NCI-H1105 treated with DMSO at 0.1 percent for 48 hours (cell line): ENCODE results near the gene PTPRD.

Experiments
- DNase-seq: peaks from one replicate; lab custom pipeline; 2025; lab: John Stamatoyannopoulos, UW

PTPRD gene

DNA sequence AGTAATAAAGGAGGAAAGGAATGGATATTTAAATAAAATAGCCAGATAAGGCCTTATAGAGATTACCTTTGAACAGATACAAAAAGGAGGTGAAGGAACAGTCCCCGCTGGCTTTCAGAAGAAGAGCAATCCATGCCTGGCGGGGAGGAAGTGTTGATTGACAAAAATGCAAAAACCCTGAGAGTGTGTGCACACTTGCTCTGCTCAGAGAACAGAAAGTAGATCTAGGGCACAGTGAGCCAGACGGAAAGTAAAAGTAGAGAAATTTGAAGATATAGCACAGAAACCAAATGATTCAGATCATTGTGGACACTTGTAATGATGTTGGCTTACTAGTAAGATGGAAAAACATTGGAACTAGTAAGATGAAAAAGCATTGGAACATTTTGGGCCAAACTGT lies 720.6 kb downstream of the PTPRD start:
- DNase-seq, result no peak

DNA sequence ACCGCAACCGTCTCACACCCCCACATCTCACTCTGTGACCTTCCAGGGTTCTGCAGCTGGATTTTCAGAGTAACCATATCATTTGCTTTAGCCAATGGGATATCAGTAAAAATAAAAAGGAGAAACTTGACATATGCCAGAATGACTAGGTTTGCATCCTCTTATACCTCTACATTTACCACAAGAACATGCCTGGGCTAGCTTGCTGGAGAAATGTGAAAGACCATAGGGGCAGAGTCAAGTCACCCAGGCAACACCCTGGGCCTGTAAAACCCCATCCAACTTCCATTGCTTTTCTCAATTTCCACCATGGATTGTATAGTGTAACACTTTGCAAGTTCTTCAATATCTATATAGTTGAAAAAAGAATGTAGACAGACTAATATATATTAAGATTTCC lies 731.1 kb downstream of the PTPRD start:
- DNase-seq, result no peak

DNA sequence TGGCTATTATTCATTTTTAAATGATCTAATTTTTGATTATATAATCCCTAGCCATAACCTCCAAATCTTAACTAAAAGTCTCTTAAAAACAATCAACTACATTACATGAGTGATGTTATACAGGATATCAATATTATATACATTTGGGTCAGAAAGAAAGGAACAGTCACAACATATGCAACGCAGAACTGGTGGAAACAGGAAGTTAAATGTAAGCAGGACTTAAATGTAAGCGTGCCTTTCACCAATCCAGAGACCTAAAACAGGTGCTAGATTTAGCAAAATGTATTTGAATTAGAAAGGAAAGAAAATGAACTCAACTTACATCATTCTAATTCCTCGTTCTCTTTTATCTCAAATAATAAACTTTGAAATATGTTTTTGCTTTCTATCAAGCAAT lies 738.5 kb downstream of the PTPRD start:
- no peak for DNase-seq

DNA sequence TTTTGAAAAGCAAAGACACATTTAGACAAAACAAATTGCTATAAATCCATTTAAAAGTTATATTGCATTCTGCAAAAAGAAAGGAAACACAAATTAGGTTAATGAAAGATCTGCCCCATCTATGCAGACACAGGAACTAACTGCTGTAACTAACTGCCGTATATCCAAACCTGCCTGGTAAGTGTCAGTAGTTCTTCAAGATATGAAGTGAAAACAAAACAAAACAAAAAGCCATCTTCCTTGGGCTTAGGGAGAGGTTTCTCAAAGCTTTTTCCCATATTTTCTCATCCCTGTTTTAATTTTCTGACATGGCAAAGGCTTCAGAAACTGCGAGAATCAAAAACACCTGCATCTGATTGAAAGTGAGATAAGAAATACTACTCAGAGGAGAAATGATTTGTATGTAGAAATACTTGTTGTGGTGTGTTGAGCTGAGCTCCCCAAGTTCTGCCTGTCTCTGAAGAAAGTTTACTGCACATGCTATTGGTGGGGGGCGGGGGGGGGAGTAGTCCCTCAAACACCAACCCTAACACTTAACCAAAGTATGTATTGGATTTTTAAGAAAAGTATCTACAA lies 750.5 kb downstream of the PTPRD start:
- no peak for DNase-seq

DNA sequence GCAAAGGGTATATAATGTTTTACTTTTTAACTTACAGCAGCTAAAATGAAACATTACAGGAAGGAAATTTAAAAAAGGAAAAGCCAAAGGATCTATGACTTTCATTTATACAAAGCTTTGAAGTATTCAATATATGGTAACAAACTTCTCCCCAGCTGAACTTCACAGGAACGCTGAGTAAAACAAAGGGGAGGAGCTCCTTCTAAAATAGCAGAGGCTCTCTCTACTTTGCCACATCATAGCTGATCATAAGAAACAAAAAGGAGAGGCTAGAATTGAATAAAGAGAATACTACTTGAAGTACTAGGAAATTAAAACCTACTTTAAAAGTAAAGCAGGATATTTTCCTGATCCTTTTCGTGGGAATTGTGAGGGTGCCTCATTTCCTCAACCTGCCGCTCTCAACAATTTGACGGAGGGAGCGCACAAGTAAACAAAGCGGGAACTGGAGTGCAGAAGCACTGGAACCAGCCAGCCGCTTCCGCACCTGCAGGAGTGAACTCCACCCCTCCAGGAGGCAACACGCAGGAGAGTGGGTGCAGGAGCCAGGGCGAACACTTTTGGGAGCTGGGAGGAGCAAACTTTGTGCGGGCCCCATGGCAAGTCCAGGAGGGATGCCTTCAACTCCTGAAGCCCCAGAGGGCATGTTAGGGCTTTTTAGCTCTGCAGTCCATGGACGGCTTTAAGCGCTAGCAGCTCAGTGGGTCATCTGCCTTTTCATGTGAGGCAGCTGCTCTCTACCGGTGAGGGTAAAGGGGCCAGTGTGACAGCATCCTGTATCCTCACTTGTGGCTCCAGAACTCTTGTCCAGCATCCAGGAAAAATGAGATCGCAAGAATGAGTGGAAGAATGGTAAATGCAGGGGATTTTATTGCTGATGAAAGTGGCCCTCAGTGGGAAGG lies 757.4 kb downstream of the PTPRD start:
- peak; percentile 6 for DNase-seq

DNA sequence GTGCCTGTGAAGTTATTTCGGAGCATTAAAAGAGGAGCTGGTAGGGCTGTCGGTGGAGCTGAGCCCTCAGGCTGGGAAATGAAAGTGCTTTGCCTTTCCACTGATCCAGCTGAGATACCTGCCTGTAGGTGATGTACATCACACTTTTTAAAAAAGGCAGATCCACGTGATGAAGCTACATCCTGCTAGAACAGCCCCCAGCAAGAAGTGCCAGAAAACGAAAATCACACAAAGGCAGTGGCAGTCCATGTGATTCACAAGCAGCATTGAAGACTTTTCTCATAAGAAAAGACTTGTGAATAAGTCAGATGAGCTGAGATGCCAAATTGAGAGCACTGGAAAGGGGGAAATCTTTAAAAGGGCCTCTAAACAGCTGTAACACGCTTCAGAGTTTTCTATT lies 765.1 kb downstream of the PTPRD start:
- DNase-seq, result no peak

DNA sequence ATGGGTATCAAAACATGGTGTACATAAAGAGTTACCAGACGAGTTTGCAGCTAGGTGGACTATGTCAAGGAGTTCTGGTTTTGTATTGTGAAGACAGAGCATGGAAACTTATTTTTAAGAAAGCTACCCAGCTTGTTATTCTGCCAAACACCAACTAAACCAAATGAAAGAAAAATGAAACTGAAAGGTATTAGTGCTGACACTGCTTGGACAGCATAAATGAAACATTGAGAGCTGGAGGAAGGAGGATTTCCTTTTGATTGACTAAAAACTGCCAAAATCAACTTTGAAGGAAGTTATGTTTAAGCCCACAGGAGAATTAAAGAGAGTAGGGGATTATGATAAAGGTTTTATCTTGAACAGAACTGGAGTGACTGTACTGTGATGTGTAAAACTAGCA lies 766.2 kb downstream of the PTPRD start:
- DNase-seq, result no peak

DNA sequence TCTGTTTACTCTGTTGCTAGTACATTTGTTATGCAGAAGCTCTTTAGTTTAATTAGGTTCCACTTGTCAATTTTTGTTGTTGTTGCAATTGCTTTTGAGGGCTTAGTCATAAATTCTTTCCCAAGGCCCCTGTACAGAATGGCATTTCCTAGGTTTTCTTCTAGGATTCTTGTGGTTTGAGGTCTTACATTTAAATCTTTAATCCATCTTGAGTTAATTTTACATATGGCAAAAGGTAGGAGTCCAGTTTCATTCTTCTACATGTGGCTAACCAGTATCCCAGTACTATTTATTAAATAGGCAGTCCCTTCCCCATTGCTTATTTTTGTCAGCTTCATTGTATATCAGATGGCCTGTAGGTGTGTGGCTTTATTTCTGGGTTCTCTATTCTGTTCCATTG lies 792.4 kb downstream of the PTPRD start:
- DNase-seq, result no peak

DNA sequence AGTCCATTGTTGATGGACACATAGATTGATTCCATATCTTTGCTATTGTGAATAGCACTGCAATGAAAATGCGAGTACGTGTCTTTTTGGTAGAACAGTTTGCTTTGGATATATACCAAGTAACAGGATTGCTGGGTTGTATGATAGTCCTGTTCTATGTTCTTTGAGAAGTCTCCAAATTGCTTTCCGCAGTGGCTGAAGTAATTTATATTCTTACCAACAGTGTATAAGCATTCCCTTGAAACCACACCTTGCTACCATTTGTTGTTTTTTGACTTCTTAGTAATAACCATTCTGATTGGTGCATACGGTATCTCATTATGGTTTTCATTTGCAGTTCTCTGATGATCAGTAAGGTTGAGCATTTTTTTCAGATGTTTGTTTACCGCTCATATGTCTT lies 792.9 kb downstream of the PTPRD start:
- no peak for DNase-seq

DNA sequence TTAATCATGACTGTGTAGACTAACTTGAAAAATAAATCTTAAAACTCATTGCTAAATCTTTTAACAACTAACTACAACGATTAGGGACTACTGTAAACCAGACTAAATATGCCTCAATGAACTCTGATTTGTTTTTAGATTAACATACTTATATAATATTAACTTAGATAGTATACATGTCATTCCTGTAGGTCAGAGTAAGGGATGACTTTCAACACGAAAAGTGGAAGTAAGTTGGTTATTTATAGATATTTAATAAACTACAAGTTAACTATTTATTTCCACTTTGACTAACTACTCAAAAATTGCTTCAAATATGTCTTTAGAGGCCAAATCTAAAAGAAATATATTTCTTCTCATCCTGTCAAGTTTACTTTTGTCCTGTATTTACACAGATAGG lies 795.6 kb downstream of the PTPRD start:
- DNase-seq, result no peak

DNA sequence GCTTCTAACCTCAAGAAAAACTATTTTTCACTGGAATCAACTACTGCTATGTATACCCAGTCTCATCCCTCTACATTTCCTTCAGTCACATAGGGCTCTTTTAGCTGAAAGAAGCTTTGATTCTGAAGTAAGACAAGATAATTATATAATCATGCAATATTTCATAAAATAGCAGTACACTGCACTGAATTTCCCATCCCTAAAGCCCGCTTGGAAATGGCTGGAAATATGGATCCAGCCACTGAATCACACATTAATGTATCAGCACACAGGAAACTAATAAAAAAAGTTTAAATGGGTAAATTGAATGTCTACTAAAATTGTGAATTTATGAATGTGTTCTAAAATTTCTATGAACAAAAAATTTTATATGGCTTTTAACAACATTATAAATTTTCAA lies 808.7 kb downstream of the PTPRD start:
- DNase-seq, result no peak

DNA sequence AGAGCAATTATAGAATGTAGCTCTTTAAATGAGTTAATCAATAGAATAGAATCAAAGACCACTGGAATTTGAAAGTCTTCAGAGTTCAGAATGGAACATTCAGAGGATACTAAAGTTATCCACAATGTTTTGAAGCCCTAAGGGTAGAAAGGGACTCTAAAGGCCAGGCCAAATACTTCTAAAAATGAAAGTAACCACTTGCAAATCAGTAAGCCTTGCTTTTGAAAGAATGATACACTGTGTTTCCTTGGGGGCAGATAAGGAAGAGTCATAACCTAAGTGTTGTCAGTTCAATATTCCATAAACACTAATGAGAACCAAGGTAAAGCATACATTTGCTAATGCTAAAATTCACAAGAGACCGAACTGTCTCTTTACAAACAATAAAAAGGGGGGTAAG lies 813.5 kb downstream of the PTPRD start:
- DNase-seq, result no peak

DNA sequence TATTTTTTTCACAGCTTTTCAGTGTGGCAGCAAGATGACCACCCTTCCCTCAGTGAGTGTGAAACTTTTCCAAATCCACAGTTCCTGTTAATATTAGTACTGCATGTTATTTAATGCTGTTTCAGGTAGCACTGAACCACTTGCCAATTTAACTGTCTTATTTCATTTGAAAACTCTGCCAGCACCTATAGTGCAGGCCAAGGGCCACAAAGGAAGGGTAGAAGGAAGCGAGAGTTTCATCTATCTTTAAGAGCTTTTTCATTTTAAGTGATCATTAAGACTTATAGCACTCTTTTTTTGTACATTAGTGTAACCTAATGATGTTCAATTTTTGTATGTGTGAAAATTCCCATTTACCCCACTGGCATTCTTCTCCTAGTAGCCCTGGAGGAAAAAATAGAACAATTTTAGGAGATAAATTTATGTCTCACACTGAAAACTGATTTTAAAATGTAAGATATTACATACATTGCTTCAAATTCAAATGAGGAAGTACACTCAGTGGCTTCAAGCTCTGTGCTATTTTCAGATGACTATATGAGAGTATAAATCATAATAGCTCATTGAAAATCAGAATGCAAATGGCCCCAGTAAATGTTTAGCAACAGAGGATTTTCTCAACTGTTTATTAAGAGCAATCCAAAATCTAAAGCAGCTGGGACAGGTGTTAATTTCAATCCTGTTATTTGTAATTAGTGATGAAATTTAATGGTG lies 820.5 kb downstream of the PTPRD start:
- DNase-seq, result no peak

DNA sequence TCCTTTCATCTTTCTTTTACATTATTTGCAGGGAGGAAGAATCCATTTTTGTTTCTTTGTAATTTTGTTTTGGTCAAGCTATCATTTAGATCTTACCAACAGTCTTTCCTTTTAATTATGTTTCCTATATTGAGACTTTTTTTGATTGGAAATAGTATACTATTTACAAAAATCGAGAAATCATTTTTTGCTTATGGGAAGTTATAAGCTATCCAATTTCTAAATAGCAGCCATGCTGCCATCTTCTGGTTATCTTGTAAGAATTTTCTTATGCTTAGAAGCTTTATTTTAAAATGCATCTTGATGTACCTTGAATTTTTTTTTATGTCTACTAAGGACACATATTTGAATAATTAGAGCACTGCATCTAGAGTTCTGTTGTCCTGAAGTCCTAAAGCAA lies 821.2 kb downstream of the PTPRD start:
- peak; percentile 47 for DNase-seq

DNA sequence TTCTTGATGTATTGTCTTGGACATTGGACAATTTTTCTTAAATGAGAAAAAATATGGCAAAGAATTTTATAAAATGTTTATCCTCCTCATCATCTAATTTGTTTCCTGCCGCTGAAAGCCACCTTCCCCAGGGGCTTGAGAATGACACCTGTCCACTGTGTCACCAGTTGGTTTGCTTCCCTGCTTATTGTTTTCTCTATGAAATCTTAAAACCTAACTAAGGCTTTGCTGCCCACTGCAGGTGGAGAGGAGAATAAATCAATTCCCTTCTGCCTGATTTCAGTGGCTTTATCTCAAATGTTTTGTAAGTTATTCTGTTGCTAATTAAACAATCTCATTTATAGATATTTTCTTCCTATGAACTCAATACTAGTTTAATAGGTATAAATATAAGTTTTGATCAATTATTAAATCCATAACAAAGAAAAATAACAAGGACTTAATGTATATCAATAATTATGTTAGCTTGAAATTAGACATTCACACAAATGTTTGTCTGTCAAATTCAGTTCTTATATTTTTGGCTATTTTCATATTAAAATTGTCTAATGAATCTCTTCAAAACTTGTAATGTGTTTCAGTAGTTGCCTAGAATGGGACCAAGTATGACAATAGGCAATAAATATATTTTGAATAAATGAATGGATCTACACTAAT lies 822.5 kb downstream of the PTPRD start:
- peak; percentile 91 for DNase-seq

DNA sequence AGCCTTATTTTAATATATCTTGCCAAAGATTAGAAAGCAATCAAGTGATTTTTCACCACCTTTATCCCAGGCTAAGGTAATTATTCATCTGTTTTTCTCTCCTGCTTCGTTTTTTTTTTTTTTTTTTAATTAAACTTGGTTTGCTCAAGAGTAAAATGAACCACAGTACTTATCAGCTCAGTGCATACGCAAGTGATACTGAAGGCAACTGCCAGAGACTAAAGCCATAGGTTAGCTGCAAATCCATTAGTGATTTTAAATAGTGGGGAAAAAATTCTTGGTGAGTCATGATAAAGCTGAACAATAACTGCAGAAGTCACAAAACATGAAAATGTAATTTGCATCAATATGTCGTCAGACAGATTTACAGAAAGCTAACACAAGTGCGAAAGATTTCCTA lies 829.1 kb downstream of the PTPRD start:
- no peak for DNase-seq

DNA sequence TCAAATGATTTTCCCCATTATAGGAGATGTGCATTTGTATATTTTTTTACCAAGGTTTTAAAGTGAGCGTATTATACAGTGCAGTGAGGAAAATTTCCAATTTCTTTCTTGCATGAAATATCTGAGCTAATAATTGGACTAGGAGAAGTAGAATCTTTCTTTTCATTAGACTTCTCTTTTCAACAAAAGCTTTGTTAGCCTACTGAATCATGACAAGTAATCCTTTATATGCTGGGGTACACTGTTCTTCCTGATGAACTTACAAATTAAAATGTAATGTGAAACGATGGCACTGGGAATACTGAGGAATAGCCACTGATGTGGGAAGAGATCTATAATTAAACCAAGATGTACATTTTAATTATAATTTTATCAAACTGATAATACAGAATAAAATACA lies 829.6 kb downstream of the PTPRD start:
- no peak for DNase-seq

DNA sequence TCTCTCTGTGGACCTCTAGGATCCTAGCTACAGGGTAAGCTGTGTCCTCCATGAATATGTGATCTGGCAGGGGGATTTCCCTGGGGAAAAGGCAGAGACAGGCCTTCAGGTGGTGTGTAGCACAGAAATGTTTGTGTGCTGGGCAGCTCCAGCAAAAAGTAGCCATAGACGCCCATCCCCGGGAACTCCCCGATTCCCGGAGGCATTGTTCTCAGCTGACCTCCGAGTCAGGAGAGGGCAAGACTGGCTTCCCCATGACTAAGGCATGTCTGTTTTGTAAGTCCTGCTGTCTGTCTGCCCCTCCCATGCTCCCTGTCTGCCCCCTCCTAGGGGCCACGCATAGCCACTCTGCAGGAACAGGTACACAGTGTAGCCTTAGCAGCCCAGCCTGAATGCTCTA lies 834.5 kb downstream of the PTPRD start:
- DNase-seq, result no peak

DNA sequence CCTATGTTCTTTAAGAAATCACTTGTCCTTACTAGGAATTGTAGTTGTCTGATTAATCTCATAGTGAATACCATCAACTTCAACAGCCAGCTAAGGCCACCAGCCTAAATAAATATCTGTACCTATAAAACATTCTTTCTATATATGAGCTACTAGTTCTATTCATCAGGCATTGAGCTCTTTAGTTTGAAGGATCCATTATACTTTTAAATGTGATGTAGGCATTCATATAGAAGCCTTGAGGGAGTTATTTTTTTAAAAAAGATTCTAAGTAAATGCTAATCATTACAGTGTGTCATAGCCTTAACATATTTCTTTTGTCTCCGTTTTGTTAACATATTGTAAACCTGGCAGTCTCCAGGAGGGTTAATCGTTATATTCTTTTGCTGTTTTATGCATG lies 838.3 kb downstream of the PTPRD start:
- DNase-seq, result no peak

DNA sequence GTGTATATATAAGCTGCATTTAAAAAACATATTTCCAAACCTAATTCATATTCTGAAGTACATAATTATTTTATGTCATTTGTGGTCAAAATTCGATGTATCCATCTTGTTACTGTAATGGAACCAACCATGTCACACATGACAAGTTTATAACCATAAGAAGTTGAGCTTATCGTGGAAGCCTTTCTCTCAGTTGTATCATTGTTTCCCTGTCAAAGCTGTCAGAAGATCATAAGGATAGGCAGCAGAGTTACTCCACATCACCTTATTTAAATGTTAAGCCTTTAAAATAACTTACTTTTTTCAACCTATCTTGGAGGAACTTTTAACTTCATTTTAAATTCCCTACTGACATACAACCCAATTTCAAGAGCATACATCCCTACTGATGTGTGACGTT lies 841.5 kb downstream of the PTPRD start:
- DNase-seq, result no peak

DNA sequence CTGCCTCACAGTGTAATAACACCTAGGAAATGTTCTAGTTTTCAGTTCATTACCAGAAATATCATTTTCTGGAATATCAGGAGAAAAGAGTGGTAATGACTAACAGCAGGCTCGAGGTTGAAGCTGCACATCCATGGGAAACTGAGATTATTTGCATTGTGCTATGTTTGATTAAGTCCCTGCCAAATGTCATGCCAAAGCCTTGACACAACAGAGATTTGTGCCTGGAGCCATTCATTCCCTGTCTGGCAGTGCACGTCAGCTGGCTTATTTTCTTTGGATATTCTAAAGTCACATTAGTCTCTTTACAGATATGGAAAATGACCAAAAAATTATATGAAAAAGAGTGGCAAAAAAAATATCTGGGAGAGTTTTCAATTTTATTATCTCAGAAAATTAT lies 848.0 kb downstream of the PTPRD start:
- no peak for DNase-seq

DNA sequence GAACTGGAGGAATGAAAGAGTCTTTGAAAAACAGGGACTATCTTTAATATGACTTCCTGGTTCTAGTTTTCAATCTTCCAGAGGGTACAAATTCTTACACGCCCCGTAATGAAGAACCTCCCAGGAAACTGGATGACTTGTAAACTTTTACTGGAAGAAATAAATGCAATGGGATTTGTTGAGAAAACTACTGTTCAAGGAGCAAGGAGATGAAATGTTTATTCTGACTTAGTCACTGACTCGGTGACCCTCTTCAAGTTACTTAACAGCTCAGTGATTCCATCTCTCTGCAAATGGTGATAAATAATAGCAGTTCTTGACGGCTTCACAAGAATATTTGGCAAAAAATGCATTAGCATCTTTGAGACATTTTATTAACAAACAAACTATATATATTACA lies 858.6 kb downstream of the PTPRD start:
- DNase-seq, result no peak

DNA sequence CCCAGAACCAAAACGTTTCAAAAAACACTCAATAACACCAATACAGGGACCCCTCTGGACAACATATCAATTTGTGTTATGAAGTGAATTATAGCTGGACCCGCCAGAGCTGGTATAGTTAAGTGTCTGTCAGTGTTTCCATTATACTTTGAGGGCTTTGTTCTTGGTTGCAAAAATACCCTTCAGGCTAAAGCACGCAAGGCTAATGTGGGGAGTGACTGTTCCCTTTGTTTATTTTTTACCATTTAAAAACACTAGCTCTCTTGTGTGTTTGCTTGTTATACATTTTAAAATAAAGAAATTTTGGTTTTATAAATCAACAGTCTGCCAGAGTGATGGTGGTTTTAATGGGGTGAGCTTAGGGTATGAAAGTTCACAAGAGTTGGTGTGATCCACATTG lies 859.5 kb downstream of the PTPRD start:
- DNase-seq, result no peak
